Measurements from ENCODE around the gene SREBF2.
"Not testable (repeated sequence)": the region's sequence is repeated elsewhere in the genome, so short reads cannot be mapped to it uniquely, and the experiment has no call there.

The SREBF2 gene

DNA sequence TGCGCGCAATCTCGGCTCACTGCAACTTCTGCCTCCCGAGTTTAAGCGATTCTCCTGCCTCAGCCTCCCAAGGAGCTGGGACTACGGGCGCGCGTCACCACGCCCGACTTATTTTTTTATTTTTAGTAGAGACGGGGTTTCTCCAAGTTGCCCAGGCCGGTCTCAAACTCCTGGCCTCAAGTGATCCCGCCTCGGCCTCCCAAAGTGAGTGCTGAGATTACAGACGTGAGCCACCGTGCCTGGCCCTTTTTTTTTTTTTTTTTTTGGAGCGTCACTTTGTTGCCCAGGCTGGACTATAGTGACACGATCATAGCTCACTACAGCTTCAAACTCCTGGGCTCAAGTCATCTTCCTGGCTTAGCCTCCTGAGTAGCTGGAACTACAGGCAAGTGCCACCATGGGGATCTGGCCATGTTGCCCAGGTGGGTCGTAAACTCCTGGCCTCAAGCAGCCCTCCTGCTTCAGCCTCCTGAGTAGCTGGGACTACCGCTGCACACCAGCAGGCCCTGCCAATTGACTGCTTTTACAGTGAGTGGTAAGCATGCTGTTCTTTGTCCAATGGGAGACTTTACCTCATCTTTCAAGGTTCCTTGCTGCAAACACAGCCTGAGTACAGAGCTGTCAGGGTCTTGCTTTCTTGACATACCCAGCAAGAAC is 114.6 kb downstream of the SREBF2 start:
- DNase-seq (ENCODE audit: low read depth) = no peak

DNA sequence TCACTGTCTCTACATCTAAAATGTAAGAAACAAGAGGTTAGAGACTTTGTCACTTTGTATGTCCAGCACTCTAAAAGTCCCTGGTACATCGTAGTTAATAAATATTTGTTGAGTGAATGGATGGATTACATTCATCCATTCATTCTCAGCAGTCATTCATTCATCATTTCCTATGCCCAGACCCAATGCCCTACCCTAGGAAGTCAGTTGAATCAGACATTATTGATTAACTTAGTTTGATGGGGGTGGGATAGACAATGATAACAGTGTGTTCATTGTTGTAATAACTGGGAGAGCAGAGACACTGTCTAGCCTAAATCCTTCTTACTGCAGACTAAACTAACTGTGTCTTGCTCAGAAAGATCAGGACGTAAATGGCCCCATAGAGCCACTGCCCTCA is 115.2 kb downstream of the SREBF2 start:
- no peak for DNase-seq (ENCODE audit: low read depth)

DNA sequence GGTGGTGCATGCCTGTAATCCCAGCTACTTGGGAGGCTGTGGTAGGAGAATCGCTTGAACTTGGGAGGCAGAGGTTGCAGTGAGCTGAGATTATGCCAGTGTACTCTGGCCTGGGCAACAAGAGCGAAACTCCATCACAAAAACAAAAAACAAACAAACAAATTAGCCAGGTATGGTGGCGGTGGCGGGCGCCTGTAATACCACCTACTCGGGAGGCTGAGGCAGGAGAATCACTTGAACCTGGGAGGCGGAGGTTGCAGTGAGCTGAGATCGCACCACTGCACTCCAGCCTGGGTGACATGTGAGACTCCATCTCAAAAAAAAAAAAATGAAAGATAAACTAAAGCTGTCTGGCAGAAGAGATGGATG is 116.0 kb downstream of the SREBF2 start:
- not testable (repeated sequence) for DNase-seq (ENCODE audit: low read depth)

DNA sequence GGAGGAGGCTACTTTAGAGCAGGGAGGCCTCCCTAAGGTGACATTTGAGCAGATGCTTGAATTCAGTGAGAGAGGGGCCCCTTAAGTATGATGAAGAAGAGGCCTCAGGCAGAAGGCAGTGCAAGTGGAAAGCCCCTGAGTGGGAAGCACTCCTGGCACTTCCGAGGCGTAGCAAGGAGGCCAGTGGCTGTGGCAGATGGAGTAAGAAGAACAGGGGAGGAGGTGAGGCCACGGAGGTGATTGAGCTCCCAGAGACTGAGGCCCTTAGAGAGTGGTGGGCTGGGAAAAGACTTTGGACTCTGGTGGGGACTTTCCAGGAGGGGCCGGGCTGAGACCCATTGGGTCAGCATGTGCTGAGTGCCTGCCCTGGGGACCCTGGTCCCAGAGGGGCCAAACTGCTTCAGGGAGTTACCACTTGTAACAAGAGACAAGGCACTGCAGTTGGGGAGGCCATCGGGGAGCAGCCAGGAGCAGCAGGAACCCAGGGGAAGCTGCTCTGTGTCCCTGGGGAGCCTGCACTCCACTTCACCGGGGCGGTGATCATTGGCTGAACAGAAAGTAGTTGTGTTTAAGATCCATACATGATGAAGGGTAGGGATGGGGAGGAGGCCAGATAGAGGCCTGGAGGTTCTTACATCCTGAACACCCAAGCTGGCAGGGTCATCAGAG is 116.5 kb downstream of the SREBF2 start:
- DNase-seq (ENCODE audit: low read depth) = no peak

DNA sequence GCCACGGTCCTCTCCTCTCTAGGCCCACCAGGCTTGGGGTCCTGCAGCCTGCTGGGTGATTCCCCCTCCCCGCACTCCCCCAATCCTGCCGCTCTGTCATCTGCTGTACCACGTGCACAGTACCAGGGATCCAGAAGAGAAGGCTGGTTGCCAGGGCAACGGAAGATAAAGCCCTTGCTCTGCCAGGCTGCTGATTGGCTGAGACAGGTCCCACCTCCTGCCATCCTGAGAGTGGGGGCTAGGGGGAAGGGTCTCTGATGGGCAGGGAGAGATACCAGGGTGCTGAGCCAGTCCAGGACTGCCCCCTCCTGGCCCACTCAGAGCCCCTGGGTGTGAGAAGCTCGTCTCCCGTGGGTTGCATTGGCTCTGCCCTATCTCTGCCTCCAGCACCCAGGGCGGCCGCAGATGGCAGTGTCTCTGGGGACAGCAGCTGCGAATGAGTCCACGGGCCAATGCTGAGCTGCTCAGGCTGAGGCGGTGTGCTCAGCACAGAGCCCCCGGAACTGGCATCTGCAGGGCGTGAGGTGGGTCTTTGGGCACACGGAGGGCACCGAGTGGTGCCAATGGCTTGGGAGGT is 119.1 kb downstream of the SREBF2 start, which contains the start of gene SMIM45:
Gene SMIM45 (plus strand): TSS at position 253 of the 577 bp plus-strand sequence.
- no peak for DNase-seq (ENCODE audit: low read depth)

DNA sequence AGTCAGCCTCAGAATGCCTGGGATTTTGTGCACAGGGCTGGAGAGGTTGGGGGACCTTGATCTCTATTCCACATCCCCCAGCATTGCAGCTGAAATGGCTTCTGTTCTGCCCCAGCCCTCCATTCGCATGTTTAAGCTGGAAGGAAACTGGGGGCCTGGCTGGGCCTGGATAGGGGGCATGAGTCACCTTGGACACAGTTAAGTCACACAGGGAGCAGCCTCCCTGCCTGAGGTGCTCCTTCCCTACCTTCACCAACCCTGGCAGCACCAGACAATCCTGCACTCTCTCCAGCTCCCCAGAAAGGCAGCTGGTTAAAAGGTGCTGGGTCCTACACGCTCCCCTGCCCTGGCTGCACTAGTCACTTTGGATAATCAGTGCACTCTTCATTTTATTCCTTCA is 119.8 kb downstream of the SREBF2 start:
- no peak for DNase-seq (ENCODE audit: low read depth)
